Activated CD8-positive, alpha-beta memory T cell treated with anti-CD3 and anti-CD28 coated beads for 1 hour (primary cell): ENCODE results near the gene BZW2.
A peak's percentile ranks its signal among the peaks of the same experiment; 100 is the strongest.

Experiments
- DNase-seq, 2 donors: peaks; one replicate each; pipeline ENCODE4 v3.0.0-alpha.2; 2020; ENCODE audit warnings: low read depth in 1 of 2; ENCODE audit errors: extremely low read depth in 1 of 2

The BZW2 gene

GRCh38 chr7:16645593-16646471 is at the start of gene BZW2, which contains the start of gene ANKMY2:
Gene BZW2 (plus strand): TSS chr7:16646181. CDS start chr7:16665444, 19,263 bp downstream.
Gene ANKMY2 (minus strand): TSS chr7:16645754. CDS start chr7:16645573, 181 bp downstream.
- DNase-seq = peak; percentile 77 to 84

- DNase-seq = no peak
Measured at GRCh38 chr7:16598015-16598414, 48.0 kb upstream of the BZW2 start.

- no peak for DNase-seq
Measured at GRCh38 chr7:16599860-16600259, 46.1 kb upstream of the BZW2 start.

- DNase-seq = no peak
Measured at GRCh38 chr7:16603633-16604032, 42.3 kb upstream of the BZW2 start.

GRCh38 chr7:16604054-16604453 is 41.9 kb upstream of the BZW2 start:
- no peak for DNase-seq

- DNase-seq = no peak
Measured at GRCh38 chr7:16606704-16607103, 39.3 kb upstream of the BZW2 start.

- no peak for DNase-seq
Measured at GRCh38 chr7:16609842-16610450, 36.0 kb upstream of the BZW2 start.

- no peak for DNase-seq
Measured at GRCh38 chr7:16611711-16612110, 34.3 kb upstream of the BZW2 start.

- no peak for DNase-seq
Measured at GRCh38 chr7:16615228-16615627, 30.8 kb upstream of the BZW2 start.

- DNase-seq = no peak
Measured at GRCh38 chr7:16616122-16616521, 29.9 kb upstream of the BZW2 start.

- DNase-seq = no peak
Measured at GRCh38 chr7:16616542-16616941, 29.4 kb upstream of the BZW2 start.

GRCh38 chr7:16619979-16620408 is 26.0 kb upstream of the BZW2 start:
- no peak for DNase-seq

- DNase-seq = no peak
Measured at GRCh38 chr7:16626388-16626787, 19.6 kb upstream of the BZW2 start.

GRCh38 chr7:16627236-16627635 is 18.7 kb upstream of the BZW2 start:
- no peak for DNase-seq

GRCh38 chr7:16630654-16631053 is 15.3 kb upstream of the BZW2 start:
- DNase-seq = no peak

GRCh38 chr7:16634271-16634738 is 11.7 kb upstream of the BZW2 start:
- no peak for DNase-seq

- no peak for DNase-seq
Measured at GRCh38 chr7:16636555-16637101, 9.4 kb upstream of the BZW2 start.

- DNase-seq = no peak
Measured at GRCh38 chr7:16637379-16637778, 8.6 kb upstream of the BZW2 start.

GRCh38 chr7:16638282-16639280 is 7.4 kb upstream of the BZW2 start:
- DNase-seq = no peak

- no peak for DNase-seq
Measured at GRCh38 chr7:16644157-16644556, 1.8 kb upstream of the BZW2 start.
